ENCODE measurements around the gene CDKAL1.
"Not testable (repeated sequence)": the region's sequence is repeated elsewhere in the genome, so short reads cannot be mapped to it uniquely, and the experiment has no call there.

DNA sequence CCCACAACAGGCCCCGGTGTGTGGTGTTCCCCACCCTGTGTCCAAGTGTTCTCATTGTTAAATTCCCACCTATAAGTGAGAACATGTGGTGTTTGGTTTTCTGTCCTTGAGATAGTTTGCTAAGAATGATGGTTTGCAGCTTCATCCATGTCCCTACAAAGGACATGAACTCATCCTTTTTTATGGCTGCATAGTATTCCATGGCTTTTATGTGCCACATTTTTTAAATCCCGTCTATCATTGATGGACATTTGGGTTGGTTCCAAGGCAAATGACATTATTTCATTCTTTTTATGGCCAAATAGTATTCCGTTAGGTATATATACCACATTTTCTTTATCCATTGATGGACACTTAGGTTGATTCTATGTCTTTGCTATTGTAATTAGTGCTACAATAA, 186.9 kb downstream of the CDKAL1 start:
- TF ChIP-seq, protein P1, sequence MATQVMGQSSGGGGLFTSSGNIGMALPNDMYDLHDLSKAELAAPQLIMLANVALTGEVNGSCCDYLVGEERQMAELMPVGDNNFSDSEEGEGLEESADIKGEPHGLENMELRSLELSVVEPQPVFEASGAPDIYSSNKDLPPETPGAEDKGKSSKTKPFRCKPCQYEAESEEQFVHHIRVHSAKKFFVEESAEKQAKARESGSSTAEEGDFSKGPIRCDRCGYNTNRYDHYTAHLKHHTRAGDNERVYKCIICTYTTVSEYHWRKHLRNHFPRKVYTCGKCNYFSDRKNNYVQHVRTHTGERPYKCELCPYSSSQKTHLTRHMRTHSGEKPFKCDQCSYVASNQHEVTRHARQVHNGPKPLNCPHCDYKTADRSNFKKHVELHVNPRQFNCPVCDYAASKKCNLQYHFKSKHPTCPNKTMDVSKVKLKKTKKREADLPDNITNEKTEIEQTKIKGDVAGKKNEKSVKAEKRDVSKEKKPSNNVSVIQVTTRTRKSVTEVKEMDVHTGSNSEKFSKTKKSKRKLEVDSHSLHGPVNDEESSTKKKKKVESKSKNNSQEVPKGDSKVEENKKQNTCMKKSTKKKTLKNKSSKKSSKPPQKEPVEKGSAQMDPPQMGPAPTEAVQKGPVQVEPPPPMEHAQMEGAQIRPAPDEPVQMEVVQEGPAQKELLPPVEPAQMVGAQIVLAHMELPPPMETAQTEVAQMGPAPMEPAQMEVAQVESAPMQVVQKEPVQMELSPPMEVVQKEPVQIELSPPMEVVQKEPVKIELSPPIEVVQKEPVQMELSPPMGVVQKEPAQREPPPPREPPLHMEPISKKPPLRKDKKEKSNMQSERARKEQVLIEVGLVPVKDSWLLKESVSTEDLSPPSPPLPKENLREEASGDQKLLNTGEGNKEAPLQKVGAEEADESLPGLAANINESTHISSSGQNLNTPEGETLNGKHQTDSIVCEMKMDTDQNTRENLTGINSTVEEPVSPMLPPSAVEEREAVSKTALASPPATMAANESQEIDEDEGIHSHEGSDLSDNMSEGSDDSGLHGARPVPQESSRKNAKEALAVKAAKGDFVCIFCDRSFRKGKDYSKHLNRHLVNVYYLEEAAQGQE (IDR thresholded peaks at IDR 0.05; ENCODE audit: insufficient replicate concordance, low read depth): not testable (repeated sequence)
- not testable (repeated sequence) for TF ChIP-seq POLR2AphosphoS5 (IDR thresholded peaks at IDR 0.05; ENCODE audit: low read depth); SPI1 (IDR thresholded peaks at IDR 0.05; ENCODE audit: borderline replicate concordance, low read depth)
- TF ChIP-seq, protein P2, sequence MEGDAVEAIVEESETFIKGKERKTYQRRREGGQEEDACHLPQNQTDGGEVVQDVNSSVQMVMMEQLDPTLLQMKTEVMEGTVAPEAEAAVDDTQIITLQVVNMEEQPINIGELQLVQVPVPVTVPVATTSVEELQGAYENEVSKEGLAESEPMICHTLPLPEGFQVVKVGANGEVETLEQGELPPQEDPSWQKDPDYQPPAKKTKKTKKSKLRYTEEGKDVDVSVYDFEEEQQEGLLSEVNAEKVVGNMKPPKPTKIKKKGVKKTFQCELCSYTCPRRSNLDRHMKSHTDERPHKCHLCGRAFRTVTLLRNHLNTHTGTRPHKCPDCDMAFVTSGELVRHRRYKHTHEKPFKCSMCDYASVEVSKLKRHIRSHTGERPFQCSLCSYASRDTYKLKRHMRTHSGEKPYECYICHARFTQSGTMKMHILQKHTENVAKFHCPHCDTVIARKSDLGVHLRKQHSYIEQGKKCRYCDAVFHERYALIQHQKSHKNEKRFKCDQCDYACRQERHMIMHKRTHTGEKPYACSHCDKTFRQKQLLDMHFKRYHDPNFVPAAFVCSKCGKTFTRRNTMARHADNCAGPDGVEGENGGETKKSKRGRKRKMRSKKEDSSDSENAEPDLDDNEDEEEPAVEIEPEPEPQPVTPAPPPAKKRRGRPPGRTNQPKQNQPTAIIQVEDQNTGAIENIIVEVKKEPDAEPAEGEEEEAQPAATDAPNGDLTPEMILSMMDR (IDR thresholded peaks at IDR 0.05; ENCODE audit: insufficient read depth, low read length): not testable (repeated sequence)
